Activated CD4-positive, alpha-beta T cell treated with anti-CD3 and anti-CD28 coated beads for 4 hours (primary cell): Measurements from ENCODE around the gene PTPRJ.
A peak's percentile ranks its signal among the peaks of the same experiment; 100 is the strongest.

Experiments used
- DNase-seq, 2 donors: peaks; one replicate each; pipeline ENCODE4 v3.0.0-alpha.2; 2020

PTPRJ gene

DNA sequence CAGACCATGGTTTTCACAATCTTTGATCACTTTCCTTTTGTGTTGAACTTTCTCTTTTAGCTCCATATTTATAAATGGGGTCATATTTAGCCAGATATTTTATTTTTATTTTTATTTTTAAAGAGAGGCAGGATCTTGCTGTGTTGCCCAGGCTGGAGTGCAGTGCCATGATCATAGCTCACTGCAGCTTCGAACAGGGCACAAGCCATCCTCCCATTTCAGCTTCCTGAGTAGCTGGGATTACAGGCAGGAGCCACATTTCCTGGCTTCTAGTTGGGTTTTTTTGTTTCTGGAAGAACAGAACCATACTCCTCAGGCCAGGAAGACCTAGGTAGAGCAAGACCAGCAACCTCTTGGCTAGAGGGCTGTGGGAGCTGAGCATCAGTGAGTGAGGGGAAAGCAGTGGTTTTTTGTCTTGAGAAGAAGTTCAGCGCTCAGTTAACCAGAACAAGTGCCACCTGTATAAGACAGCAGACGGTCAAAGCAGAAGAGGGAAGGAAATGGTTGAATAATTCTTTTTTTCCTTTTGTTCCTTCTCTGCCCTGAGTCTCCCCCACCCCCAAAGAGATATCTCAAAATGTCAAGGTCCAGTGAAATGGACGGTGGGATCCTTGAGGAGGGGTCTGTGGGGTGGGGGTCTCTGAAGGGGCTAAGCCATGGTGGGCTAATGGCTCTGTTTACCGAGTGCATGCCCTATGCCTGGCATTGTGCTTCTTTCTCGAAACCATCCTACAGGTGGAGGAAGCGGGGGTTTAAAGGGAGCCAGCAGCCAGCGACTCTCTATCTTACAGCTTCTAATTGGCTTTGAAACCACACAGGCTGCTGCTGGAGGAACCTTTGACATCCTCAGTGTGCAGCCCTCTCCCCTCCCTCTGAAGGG, 63.0 kb downstream of the PTPRJ start:
- DNase-seq = no peak

DNA sequence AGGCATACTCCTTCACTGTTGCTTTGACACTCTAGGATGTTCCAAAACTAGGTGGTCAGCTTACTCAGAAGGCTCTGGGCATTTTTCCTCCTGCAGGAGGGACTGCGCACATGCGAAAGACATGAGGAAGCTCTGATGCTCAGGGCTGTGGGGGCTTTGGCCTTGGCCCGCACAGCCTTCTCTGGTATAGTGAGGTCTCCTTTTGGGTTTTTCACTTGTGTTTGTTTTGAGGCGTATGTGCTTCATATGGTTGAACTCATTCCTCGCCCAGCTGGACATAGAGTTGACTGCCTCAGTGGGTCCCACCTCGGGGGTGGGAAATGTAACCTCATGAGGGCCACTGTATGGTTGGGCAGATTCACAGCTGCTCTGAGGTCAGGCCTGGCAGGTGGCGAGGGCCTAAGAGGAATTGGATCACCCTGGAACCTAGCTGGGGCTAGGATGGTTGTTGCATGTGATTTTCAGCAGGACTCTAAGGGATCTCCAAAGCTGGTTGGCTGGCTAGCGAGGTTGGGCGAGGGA, 63.7 kb downstream of the PTPRJ start:
- DNase-seq = no peak

DNA sequence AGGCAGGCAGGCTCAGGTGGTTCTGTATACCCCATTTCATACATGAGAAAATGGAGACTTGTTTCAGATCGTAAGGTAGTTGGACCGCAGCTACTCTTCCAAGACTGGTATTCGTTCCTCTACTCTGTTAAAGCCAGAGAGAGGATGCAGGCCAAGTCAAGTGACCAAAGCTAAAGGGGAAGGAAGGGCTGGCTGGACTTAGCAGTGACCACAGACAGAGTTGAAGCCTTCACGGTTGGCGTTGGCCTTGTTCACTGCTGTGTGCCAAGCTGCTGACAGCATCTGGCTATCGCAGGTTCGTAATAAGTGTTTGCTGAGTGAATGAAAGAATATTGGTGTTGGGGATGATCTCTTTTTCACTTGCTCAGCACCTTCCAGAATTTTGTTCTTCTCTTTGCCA, 64.2 kb downstream of the PTPRJ start:
- no peak for DNase-seq

- no peak for DNase-seq
Measured at GRCh38 chr11:48045536-48045935, 65.2 kb downstream of the PTPRJ start.

DNA sequence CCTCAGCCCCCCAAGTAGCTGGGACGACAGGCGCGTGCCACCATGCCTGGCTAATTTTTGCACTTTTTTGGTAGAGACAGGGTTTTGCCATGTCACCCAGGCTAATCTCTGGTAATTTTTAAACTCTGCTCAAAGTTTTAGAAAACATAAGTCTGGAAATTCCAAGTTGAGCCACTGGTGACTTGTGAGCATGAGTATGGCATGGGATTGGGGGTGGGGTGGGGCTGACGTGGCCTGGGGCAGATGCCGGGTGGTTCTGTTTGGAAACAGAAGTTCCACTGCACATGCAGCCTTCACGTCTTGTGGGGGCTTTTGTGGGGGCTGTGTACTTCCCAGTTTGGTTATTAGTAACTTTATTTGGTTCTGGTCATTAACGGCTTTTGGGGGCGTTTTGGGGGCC, 67.3 kb downstream of the PTPRJ start:
- DNase-seq = no peak

- DNase-seq = no peak
Measured at GRCh38 chr11:48049036-48049435, 68.7 kb downstream of the PTPRJ start.

- no peak for DNase-seq
Measured at GRCh38 chr11:48050304-48050703, 69.9 kb downstream of the PTPRJ start.

- no peak for DNase-seq
Measured at GRCh38 chr11:48051217-48051830, 71.0 kb downstream of the PTPRJ start.

GRCh38 chr11:48052183-48053044, 72.1 kb downstream of the PTPRJ start:
- no peak for DNase-seq

GRCh38 chr11:48054994-48055291, 74.6 kb downstream of the PTPRJ start:
- no peak for DNase-seq

DNA sequence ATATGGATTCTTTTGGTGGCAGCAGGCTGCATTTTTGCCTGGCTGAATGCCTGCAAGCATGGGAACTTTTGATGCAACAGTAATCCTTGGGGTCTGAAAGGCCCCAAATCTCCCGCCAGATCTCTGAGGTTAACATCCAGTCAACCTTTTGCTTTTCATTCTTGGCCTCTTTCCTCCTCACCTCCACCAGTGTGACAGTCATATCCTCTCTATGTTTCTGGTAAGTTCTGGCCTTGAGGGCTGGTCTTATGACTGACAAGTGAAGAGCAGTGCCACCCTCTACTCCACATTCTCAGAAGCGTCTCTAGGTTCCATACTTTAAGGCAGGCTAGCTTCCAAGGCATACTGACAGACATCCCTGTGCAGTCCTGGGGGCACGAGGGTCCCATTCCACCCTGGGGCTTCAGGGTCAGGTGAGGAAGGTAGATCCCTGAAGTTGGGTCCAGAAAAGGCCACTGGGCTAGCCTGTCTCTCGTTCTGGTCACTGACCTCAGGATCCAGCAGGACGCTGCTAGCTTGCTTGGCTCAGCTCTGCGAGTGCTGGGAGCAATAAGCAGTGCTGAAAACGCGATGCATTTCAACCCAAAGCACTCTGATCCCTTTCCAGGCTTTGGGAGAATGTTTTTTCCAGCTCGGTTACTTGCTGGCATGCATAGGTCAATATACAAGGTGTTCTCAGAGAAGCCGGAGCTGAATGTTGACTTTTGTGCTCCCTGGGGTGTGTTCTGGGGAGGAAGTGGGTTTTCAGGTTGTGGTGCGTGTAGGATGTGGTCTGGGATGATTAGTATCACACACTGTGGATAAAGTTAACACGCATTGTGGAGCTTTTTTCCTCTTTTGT, 75.2 kb downstream of the PTPRJ start:
- peak; percentile 26 to 31 for DNase-seq

DNA sequence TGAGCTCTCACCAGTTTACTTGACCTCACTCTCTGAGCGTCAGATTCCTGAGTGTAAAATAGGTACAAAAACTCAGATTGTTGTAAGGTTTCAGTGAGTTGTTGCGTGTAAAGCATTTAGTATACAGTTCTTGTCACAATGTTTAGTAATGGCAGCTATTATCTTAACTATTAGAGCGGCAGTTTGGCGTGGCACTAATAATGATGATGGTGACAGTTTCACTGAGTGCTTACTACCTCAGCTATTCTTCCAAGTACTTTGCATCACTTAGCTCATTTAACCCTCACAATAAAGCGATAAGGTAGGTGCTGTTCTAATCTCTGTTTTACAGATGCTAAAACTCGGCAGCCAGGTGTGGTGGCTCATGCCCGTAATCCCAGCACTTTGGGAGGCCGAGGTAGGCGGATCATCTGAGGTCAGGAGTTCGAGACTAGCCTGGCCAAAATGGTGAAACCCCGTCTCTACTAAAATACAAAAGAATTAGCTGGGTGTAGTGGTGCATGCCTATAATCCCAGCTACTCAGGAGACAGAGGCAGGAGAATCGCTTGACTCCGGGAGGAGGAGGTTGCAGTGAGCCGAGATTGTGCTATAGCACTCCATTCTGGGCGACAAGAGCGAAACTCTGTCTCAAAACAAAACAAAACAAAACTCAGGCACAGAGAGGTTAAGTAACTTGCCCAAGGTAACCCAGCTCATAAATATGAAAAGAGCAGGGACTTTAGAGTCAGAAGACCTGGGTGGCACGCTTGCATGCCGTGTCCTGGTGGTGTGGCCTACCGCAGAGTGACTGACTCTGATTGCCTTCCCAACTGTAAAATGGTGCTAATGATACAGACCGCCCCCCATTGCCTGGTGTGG, 76.2 kb downstream of the PTPRJ start:
- no peak for DNase-seq

DNA sequence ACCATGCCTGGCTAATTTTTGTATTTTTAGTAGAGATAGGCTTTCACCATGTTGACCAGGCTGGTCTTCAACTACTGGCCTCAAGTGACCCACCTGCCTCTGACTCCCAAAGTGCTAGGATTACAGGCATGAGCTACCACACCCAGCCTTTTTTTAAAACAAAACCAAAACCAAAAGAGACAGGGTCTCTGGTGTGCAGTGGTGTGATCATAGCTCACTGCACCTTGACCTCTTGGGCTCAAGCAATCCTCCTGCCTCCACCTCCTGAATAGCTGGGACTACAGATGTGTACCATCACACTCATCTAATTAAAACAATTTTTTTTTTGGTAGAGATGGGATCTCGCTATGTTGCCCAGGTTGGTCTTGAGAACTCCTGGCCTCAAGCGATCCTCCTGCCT, 77.7 kb downstream of the PTPRJ start:
- no peak for DNase-seq

GRCh38 chr11:48058788-48059187, 78.4 kb downstream of the PTPRJ start:
- no peak for DNase-seq

DNA sequence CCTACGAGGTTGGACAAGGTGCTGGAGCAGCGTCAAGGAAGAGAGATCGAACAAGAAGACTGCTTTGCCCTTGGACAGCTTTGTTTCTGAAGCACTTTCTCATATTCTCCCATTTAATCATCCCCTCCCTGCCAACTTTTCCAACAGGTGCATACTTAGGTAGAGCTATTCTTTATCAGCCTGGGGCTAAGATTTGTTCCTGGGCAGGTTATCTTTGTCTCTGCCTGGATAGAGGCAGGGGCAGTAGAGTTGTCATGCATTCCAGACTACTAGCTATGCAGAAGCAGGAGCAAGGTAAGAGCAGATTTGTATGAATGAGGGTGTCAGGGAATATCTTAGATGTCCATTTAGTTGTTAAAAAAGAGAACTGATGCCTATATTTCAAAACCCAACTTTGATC, 82.3 kb downstream of the PTPRJ start:
- no peak for DNase-seq

- no peak for DNase-seq
Measured at GRCh38 chr11:48063424-48063978, 83.1 kb downstream of the PTPRJ start.

DNA sequence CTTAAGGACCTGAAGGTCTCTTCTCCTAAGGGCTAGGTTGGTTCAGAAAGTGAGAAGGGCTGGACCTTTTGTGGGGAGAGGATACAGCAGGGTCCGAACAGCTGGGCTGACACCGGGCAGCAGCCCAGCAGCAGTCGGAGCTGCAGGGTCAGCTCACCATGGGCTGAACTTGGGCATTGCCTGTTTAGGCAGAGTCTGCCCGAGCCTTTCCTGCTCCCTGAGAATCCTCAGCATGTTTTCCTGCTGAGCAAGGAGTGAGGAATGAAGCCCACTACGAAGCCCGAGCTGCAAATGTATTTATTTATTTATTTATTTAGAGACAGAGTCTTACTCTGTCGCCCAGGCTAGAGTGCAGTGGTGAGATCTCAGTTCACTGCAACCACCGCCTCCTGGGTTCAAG, 83.9 kb downstream of the PTPRJ start:
- DNase-seq = no peak

DNA sequence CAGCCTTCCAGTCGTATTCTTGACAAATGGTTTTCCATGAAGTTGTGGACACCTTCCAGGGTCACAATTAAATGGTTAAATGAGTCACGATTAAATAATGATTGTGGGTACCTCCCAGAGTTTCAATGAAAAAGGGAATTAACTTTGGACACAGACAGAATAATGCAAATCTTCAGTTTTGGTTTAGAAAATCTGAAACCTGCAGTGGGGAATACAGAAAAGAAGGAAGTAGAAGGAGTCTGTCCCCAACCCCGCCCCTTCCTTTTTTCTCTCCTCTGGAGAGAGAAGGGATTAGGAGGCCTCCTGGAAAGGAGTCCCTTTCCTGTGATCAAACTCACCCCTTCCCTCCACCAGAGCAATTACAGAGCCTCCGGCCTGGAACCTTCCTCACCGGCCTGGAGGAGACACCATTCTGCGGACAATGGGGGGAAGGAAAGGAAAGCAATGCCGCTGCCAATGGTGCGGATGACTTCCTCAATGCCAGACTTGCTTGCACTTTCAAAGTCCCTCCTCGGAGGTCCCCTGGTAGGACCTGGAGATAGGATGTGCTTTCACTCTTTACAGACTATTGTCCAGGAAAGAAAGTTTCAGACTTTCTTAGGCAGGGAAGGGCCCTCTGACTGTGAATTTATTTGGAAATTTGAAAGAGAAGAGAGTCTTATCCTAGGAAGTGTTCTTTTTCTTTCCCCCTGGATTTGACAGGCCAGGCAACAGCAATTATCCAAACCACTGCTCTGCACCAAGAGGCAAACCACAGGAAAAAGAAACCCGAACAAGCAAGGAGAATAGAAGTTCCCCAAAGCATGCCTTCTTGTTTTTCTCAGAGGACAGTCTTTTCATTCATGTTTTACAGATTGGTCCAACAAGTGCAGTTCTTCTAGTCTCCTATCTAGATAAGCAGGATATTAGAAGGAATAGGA, 86.8 kb downstream of the PTPRJ start:
- no peak for DNase-seq

- DNase-seq = no peak
Measured at GRCh38 chr11:48073031-48073861, 92.9 kb downstream of the PTPRJ start.
